ENCODE data around the gene GRB10. TPM values are rescaled to one million over a fixed set of nuclear protein-coding genes. Genes with fewer than 3 reads are reported as not detected.
A peak's percentile ranks its signal among the peaks of the same experiment; 100 is the strongest.

Gene GRB10
- total RNA-seq, 1 experiment from 2014 or later, result 17.5 TPM

- no peak for DNase-seq (ENCODE audit: low read depth)
Measured at GRCh38 chr7:50640256-50640655, 142.4 kb downstream of the GRB10 start.

GRCh38 chr7:50637725-50638643 lies 144.7 kb downstream of the GRB10 start:
- peak; percentile 25 for DNase-seq (ENCODE audit: low read depth)

- DNase-seq (ENCODE audit: low read depth), result no peak
Measured at GRCh38 chr7:50634378-50634777, 148.3 kb downstream of the GRB10 start.

GRCh38 chr7:50633414-50633710 lies 149.3 kb downstream of the GRB10 start:
- no peak for DNase-seq (ENCODE audit: low read depth)

GRCh38 chr7:50632561-50633413 lies 149.9 kb downstream of the GRB10 start:
- DNase-seq (ENCODE audit: low read depth), result peak; percentile 68

GRCh38 chr7:50631639-50632038 lies 151.1 kb downstream of the GRB10 start:
- no peak for DNase-seq (ENCODE audit: low read depth)

- no peak for DNase-seq (ENCODE audit: low read depth)
Measured at GRCh38 chr7:50631100-50631499, 151.6 kb downstream of the GRB10 start.

GRCh38 chr7:50629238-50629901 lies 153.3 kb downstream of the GRB10 start:
- no peak for DNase-seq (ENCODE audit: low read depth)

- DNase-seq (ENCODE audit: low read depth), result no peak
Measured at GRCh38 chr7:50628434-50629084, 154.1 kb downstream of the GRB10 start.

- DNase-seq (ENCODE audit: low read depth), result no peak
Measured at GRCh38 chr7:50627824-50628361, 154.8 kb downstream of the GRB10 start.

GRCh38 chr7:50626286-50626685 lies 156.4 kb downstream of the GRB10 start:
- DNase-seq (ENCODE audit: low read depth), result no peak

- DNase-seq (ENCODE audit: low read depth), result no peak
Measured at GRCh38 chr7:50625360-50625759, 157.3 kb downstream of the GRB10 start.

GRCh38 chr7:50622821-50623220 lies 159.9 kb downstream of the GRB10 start:
- DNase-seq (ENCODE audit: low read depth), result no peak

GRCh38 chr7:50621973-50622490 lies 160.7 kb downstream of the GRB10 start:
- DNase-seq (ENCODE audit: low read depth), result no peak

GRCh38 chr7:50621206-50621605 lies 161.5 kb downstream of the GRB10 start:
- no peak for DNase-seq (ENCODE audit: low read depth)

- DNase-seq (ENCODE audit: low read depth), result no peak
Measured at GRCh38 chr7:50620433-50620832, 162.3 kb downstream of the GRB10 start.

- no peak for DNase-seq (ENCODE audit: low read depth)
Measured at GRCh38 chr7:50619684-50620083, 163.0 kb downstream of the GRB10 start.

- no peak for DNase-seq (ENCODE audit: low read depth)
Measured at GRCh38 chr7:50618281-50618680, 164.4 kb downstream of the GRB10 start.

- DNase-seq (ENCODE audit: low read depth), result no peak
Measured at GRCh38 chr7:50615519-50616080, 167.1 kb downstream of the GRB10 start.

- no peak for DNase-seq (ENCODE audit: low read depth)
Measured at GRCh38 chr7:50614721-50615518, 167.8 kb downstream of the GRB10 start.
